GM21529 (cell line): ENCODE data around the gene SAMD9L.

Experiments
- ATAC-seq: cut with Tn5 transposase; IDR thresholded peaks from one replicate; pipeline ENCODE4 v1.9.1; 2021; ENCODE audit not compliant: unreplicated experiment

Gene SAMD9L

DNA sequence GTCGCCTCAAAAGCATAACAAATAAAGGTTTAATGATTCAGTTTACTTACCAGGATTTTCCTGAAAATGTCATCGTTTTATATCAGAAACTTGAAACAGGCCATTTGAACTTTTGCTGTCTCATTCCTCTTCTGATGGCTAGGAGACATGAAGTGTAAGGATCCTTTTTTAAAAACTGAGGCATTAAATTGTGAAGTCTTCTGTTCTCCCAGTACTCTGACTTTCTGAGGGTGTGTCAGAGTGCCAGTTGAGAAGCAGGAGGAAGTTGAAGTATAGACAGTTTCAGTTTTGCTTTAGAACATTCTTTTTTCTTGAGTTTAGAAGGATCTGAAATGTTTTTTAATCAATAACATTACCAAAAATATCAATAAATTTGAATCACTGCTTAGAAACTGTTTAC lies at the start of gene SAMD9L:
Gene SAMD9L (minus strand): TSS at position 242 of the 400 bp plus-strand sequence. CDS start 12,414 bp downstream, outside the sequence.
- ATAC-seq: peak; percentile 67

GRCh38 chr7:93196336-93196735 lies 48.2 kb upstream of the SAMD9L start:
- no peak for ATAC-seq

DNA sequence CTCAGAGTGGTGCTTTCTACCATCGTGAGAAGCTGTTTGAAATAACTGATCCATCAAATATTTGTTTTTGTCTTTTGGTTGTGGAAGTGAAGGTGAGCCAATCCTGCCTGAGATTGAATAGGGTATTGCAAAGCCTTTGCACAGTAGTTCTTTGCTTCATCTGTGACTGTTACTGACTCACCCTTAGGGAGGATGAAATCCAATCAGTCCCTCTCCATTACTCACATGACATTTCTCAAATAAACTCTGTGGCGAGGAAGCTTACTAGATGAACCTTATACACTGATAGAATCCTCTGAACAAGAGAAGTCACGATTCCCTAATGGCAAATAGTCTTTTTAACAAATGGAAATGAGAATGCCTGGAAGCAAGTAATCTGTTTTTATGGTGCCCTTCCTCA lies 46.2 kb upstream of the SAMD9L start:
- no peak for ATAC-seq

GRCh38 chr7:93188870-93189634 lies 40.9 kb upstream of the SAMD9L start:
- no peak for ATAC-seq

DNA sequence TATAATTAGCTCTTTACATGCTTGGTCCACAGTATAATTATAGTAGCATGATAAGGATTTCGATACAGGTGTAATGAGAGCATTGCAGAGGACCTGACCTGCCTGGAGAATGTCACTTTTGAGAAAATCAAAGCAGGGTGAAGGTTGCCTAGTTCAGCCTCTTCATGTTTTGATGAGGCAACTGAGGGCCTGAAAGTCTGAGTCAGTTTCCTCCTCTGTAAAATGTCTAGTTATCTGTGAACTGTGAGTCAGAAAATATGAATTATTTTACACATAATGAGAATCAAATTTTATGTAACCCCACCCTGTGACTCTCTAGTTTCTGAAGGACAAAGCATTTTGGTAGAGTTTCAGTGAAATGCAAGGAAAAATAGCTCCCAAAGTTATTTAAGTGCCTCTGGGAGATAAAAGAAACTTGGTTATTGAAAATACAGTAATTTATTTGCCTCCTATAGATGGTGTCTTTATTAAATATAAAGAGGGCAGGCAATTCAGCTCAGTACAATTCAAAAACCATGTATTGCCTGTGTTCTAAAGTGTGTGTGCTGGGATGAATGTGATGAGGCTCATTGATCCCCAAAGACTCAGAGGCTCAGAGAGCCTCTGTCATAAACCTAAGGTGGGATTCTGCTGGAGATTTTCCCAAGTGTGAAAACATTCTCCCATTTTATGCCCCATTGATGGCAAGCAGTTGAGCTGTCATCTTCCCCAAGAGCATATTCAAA lies 37.3 kb upstream of the SAMD9L start:
- ATAC-seq: no peak

GRCh38 chr7:93179173-93179572 lies 31.0 kb upstream of the SAMD9L start:
- ATAC-seq: no peak

- no peak for ATAC-seq
Observed at GRCh38 chr7:93178213-93178612, 30.0 kb upstream of the SAMD9L start.

- no peak for ATAC-seq
Observed at GRCh38 chr7:93176992-93177580, 28.9 kb upstream of the SAMD9L start.

DNA sequence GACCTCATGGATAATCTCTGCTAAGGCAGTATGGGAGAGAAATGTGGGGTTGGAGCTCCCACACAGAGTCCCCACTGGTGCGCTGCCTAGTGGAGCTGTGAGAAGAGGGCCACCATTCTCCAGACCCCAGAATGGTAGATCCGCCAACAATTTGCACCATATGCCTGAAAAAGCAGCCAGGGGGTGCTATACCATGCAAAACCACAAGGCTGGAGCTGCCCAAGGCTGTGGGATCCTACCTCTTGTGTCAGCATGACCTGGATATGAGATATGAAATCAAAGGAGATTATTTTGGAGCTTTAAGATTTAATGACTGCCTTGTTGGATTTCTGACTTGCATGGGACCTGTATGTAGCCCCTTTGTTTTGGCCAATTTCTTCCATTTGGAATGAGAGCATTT lies 27.0 kb upstream of the SAMD9L start:
- ATAC-seq: no peak

DNA sequence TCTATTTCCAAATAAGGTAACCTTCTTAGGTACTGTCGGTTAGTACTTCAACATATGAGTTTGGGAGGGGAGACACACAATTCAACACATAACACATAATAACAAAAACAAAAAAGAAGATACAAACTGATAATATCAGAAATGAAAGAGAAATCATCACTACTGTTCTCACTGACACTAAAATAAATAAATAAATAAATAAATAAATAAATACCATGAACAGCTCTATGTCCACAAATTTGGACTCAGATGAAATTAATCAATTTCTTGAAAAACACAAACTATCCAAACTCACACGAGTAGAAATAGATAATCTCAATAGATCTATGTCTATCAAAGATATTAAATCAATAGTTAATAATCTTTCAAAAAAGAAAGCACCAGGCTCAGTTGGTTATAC lies 24.5 kb upstream of the SAMD9L start:
- ATAC-seq: no peak

DNA sequence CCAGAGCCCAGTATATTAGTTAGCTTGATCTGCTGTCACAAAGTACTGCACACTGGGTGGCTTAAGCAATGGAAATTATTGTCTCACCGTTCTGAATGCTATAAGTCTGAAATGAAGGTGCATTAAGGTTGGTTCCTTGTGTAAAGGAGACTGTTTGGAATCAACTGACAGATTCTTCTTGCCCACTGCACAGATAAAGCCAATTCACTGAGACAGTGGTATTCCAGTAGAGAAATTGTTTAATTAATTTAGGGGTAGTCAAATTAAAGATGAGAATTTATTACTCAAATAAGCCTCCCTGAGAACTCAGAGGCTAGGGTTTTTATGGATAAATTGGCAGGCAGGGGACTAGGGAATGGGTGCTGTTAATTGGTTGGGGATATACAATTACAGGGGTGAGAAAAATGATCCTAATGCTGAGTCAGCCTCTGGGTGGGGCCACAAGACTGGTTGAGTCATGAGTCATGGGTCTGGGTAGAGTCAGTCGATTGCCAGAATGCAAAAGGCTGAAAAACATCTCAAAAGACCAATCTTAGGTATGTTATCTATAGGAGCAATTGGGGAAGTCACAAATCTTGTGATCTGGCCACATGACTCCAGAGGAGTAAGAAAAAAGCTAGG lies 23.5 kb upstream of the SAMD9L start:
- ATAC-seq: no peak

GRCh38 chr7:93165447-93165846 lies 17.3 kb upstream of the SAMD9L start:
- peak; percentile 95 for ATAC-seq

- ATAC-seq: no peak
Observed at GRCh38 chr7:93164766-93165165, 16.6 kb upstream of the SAMD9L start.

DNA sequence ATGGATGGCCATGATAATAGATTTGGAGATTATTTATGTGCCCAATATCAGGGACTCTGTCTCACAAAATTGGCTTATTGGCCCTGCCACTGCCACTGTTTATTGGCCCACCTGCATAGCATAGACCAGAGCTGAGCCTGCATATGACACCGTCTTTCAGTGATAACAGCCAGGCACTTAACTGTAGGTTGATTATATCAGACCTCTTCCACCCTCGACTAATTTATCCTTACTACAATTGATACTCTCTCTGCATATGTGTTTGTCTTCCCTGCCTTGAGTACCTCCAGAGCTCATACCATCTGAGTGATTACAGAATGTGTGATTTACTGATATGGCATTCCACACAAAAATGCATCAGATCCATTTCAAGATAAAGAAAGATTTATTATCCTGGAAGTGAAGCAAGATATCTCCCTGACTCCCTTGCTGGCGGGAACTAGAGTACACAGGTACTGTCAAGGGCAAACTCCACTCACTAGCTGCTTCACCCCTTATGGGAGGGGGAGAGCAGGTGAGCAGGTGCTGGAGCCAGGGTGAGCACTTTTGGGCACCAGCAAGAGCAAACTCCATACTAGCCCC lies 13.1 kb upstream of the SAMD9L start:
- ATAC-seq: no peak

DNA sequence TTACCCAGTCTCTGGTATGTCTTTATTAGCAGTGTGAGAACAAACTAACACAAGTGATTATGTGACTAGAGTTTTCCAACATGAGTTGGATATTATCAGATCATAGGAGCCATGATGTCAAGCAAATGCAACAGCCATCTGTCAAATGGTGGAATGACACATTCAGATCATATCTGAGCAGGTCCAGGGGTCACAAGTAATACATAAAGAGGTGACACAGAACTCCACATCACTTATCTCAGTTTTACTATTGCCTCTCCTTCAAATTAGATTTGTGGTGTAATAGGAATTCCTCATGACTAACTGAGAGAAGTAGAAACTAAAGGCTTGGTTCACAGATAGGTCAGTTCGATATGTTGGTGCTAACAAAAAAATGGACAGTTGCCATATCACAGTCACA lies 12.2 kb upstream of the SAMD9L start:
- no peak for ATAC-seq

GRCh38 chr7:93159490-93159889 lies 11.3 kb upstream of the SAMD9L start:
- ATAC-seq: no peak

GRCh38 chr7:93156884-93157283 lies 8.7 kb upstream of the SAMD9L start:
- ATAC-seq: no peak

DNA sequence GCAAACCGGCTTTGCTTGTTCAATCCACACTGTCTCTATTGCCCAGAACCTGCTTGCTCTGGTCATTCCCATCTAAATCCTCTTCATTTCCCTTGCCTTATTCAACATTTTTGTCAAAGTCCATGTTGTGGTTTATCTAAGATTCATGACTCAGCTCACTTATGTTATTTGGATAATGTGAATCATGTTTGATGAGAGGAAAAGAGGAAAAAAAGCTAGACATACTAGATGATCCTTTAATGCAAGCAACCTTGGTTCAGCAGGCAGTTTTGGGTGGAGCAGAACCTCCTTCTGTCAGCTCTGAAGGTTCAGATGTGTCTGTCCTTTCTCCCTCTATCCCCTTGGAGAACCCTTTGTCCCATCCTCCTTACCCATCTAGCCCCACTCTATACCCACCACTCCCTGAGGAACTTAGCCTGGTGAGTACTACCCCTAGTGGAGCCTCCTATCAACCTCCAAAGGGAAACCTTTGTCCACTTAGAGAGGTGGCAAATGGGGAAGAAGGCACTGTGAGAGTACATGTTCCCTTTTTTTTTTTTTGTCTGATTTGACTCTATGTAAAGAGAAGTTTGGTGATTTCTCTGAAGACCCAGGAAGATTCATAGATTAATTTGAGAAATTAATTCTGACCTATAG lies 2.1 kb upstream of the SAMD9L start:
- ATAC-seq: no peak

DNA sequence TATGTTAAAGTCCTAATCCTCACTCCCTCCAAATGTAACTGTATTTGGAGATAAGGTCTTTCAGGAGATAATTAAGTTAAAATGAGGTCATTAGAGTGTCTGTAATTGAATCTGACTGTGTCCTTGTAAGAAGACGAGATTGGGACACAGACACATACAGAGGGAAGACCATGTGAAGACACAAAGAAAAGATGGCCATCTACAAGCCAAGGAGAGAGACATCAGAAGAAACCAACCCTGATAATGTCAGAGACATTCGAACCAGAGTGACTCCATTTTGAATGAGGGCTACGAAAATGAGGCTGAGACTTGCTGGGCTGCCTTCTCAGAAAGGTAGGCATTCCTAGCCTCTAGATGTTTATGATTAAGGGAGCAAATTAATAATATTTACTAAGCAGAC lies 542 bp upstream of the SAMD9L start:
- no peak for ATAC-seq

DNA sequence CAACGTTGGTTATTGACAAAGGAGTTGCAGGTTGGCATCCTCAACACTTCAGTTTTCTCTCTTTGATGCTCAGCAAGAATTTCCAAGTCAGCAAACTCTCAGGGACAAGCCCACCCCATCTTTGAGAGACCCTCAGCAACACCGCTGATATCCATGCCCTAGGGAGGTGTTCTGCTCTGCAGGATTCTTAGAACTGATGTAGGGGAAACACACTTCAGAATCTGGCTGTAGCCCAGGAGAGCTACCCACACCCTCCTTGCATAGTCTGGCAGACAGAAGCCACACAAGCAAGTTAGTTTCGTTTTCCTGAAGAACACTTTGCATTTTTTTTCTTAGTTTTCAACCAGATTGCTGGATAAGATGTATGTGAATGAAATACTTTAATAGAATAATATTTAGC lies 822 bp downstream of the SAMD9L start:
- ATAC-seq: peak; percentile 85
